HG03460 (cell line): Measurements from ENCODE around the gene KRTAP3-1.
"Not testable (repeated sequence)": the region's sequence is repeated elsewhere in the genome, so short reads cannot be mapped to it uniquely, and the experiment has no call there.

Experiments used
- ATAC-seq: cut with Tn5 transposase; IDR thresholded peaks from one replicate; pipeline ENCODE4 v1.9.1; 2021; ENCODE audit not compliant: unreplicated experiment

The KRTAP3-1 gene

DNA sequence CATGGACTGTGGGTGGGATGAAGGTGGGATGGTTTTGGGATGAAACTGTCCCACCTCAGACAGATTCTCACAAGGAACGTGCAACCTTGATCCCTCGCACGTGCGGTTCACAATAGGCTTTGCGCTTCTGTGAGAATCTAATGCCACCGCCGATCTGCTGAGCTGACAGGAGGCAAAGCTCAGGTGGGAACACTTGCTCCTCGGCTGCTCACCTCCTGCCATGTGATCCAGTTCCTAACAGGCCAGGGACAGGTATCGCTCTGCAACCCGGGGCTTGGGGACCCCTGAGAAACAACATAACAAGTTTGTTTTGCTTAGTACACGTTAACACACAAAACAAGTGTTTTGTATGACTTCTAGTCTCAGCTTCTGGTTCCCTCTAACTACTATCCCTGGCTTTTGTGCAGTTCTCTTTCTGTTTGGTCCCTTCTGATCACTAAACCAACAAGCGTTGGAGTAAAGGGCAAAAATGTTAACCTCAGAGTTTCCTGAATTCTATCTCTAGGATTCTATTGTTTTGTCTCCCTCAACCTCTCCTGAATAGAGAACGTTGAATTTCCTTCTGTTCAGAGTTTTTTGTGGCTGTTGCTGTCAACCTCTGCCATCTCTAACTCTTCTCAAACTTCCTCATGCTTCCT, 7.8 kb upstream of the KRTAP3-1 start:
- no peak for ATAC-seq

DNA sequence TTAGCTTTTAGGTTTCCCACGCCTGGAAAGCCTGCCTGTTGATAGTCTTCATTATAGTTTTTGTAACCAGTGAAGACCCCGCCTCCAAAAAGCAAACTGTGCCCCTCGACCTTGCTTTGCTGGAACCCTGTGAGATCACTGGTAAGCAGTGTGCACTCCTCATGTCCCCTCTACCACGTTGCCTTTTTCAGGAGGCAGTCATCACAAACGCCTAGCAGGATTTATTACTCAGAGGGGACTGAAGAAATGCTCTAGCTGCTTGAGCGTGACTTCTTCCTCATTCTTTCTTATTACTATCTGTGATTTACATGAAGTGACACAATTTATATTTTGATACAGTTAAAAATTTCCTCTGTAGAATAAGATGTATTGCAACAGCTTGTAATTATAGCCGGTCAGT, 6.5 kb upstream of the KRTAP3-1 start:
- ATAC-seq, result no peak

DNA sequence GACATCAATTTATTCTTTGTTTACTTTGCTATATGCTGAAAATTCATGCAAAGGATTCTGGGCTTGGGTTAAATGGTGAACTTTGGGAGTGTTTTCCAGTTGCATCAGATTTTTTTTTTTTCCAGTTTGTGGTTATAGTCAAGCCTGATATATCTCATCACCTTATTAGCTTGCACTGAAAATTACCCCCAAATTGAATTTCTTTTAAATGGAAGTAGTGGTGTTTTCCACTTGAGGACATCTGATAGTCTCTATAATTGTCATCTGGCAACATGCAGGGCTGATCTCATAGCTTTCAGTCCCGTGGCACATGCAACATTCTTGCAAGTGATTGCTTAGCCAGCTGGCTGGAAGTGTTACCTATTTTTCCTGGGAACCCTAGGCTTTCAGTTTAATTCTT, 4.7 kb upstream of the KRTAP3-1 start:
- ATAC-seq, result no peak

DNA sequence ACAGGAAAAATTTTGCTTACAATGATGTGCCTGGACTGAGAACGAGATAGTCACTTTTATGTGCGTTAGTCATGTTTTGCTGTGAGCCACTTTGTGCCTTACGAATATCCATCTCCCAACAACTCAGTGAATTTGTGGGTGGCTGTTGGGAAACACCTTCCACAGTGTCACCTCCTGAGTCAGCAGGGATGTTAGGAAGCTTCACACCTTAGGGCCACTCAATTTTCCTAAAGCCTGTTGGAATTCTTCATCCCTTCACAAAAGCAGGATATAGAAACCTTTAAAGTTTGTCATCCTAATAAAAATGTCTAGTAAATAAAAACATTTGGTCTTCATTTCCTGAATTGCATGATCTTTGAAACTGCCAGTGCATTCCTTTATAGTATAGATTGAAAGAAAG, 4.3 kb upstream of the KRTAP3-1 start:
- no peak for ATAC-seq

DNA sequence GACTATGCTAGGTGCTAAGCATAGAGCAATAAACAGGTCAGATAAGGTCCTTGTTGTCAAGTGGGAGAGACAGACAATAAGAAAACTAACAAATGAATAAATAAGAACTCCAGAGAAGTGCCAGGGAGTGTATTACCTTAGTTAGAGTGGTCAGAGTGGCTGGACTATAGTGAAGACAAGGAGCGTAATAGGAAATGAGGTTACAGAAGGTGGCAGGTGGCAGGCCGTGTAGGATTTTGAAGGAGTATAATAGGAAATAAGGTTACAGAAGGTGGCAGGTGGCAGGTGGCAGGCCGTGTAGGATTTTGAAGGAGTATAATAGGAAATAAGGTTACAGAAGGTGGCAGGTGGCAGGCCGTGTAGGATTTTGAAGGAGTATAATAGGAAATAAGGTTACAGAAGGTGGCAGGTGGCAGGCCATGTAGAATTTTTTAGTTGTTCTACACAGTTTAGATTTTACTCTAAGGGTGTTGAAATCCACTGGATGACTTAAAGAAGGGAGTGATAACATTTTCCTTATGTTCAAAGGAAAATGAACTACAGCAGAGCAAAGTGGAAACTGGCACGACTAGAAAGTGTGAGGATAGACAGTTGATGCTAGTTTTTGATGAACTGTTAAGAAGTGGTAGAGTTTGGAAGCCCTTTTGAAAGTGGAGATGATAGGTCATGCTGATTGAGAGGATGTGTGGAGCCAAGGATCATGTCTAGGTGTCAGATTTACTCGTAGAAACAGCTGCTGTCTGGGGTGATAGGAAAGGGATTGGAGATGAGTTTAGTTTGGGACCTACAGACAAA, 3.6 kb upstream of the KRTAP3-1 start:
- no peak for ATAC-seq

DNA sequence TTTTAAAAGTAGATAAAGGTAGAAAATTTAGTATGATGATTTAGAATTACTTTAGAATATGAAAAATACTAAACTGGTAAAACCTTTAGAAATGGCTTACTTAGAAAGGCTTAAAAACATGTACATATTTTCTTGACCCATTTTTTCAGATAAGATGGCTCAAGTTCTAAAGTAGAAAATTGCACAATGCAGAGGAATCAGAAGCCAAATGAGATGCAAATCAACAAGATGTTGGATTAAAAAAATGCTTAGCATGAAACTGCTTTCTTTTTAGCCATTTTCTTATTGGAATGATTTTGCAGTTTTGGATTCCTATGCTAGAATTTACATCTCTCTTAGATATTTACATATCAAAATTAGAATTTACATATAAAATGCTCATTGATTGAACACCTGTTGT, 1.5 kb upstream of the KRTAP3-1 start:
- ATAC-seq, result no peak

DNA sequence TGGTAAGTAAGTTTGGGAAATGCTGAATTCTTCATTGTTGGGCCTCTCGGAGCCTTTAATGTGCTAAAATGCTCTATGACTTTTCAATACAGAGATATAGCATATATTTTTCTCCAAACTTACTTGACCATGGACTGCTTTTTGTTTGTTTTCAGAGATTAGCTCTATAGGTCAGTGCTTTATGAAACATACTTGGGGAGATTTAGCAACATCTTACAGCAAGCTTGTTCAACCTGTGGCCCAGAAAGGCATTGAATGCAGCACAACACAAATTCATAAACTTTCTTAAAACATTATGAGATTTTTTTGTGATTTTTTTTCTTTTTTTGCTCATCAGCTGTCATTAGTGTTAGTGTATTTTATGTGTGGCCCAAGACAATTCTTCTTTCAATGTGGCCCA, 1.0 kb upstream of the KRTAP3-1 start:
- no peak for ATAC-seq

DNA sequence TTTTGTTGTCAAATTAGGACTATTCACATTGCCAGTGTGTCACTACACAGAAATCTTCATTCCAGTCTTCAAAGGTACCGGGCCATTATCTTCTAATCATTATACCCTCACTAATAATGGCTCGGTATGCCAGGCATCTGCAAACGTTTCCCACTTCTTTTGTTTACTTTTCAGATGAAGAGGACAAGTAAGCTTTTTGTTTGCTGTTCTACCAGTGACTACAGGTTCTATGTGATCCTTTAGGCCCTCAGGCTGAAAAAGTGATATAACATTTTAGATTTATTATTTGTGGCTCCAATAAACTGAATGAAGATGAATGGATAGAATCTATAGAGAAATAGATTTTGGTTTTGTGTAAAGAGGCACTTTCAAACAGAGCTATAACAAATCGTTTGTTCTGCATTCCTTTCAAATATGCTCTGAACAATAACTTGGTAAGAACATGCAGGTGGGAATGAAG, 403 bp upstream of the KRTAP3-1 start:
- ATAC-seq, result no peak

DNA sequence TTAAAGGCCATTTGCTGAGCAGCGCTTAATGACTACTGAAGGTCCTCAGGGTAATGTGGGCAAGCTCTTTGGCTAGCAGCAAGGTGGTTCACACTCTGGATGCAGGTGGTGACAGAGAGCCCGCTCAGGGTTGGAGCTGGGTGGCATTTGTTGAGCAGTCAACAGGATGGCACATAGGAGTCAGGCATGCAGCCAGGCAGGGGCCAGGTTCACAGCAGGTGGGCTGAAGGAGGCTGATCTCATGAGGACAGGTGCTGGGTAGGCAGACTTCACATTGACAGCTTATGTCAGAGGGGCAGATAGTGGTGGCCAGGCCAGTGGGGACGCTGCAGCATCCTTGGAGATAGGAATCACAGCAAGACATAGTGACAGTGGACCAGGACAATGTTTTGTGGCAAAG, 4.5 kb downstream of the KRTAP3-1 start:
- ATAC-seq, result no peak

DNA sequence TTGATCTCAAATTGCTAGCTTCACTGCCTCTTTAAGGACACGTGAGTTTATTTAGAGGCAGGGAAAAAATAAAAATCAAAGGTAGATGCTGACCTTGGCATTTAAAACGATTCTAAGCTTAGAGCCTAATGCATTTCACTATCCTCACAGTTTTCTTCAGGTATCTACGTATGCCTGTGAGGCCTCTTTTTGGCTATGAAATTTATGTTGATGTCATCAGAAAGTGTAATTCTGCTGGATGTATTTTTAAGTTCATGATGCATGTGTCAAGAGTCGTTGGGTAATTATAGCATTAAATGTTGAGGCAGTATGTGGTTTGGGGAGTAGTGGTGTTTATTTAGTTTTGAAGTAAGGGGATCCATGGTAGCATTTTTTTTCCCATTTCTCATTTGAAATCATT, 5.0 kb downstream of the KRTAP3-1 start:
- ATAC-seq, result no peak

DNA sequence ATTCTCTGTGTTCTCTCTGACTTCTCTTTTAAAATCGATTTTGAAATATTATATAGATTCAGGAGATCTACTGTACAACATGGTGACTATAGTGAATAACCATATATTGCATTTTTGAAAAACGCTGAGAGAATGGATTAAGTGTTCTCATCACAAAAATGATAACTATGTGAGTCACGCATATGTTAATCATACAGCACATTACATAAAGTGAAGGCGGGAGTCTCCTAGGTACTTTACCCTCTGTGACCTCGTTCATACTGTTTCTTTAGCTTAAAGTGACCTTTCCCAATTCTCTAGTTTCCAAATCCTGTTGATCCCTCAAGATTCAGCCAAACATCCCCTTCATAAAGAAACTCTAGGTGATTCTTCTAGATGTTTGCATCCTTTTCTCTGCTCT, 6.1 kb downstream of the KRTAP3-1 start:
- ATAC-seq, result no peak

DNA sequence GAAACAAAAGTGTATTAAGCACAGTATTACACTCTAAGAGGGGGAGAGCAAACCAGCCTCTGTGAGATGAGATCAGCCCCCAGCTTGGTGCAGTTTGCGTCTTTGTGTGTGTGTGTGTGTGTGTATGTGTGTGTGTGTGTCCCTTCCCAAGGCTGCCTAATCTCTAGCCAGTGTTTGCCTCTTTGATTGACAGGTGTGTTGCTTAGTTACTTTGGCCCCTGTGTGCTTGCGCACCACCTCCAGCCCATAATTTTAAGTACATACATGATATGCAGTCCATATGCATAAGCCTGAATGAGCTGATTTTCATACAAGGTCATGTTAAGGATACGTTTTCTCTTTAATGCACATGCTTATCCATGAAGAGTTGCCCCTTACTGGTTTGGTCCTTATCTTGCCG, 7.1 kb downstream of the KRTAP3-1 start:
- ATAC-seq, result no peak

DNA sequence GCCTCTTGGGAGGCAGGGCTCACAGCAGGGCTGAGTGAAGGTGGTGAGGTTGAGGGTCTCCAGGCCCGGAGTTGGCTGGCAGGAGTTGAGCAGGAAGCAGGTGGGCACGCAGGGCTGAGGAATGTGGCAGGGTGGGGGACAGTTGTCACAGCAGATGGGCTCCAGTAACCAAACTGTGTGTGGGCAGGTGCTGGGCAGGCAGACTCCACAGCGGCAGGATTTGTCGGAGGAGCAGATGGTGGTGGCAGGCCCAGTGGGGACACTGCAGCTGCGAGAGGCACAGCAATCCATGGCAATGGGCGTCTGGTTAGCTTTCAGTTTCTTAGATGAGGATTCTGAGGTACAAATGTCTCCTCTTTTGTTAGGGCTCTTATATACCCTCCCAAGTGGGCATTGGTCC, 9.4 kb downstream of the KRTAP3-1 start, which contains the start of gene KRTAP3-2:
KRTAP3-2 (minus strand) TSS at position 344 of the 400 bp plus-strand sequence; CDS start at position 291, 53 bp downstream.
- ATAC-seq, result not testable (repeated sequence)

DNA sequence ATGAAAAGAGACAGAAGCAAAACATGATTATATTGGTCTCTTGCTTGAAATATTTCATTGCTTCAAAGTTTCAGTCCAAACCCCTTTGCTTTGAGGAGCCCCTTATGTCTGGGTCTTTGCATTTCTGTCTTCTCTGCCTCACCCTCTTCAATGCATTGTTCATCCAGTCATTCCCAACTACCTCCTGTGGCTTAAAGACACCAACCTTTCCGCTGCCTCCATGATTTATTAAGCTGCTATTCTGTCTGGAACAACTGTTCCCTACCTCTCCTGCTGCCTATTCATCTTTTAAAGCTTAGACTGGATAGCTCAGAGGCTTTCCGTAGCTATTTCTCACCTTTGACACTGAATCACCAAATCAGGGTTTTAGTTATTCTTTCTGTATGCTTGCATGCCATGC, 11.6 kb downstream of the KRTAP3-1 start:
- ATAC-seq, result no peak

DNA sequence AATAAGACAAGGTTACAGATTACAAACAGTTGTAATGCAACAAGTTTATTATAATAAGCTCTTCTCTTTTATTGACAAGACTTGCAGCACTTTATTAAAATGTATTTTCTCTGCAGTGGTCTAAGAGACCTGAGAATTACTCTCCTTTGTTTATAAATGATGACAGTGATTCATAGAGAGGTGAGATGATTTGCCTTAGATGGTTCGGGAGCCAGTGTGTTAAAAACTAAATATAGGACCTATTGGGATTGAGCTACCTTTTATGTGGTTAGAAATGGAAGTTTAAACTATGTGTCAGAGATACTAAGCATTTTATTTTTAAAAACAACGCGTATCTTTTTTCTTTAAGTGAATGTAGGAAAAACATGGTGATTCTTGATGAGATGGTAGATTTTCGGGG, 12.1 kb downstream of the KRTAP3-1 start:
- no peak for ATAC-seq

DNA sequence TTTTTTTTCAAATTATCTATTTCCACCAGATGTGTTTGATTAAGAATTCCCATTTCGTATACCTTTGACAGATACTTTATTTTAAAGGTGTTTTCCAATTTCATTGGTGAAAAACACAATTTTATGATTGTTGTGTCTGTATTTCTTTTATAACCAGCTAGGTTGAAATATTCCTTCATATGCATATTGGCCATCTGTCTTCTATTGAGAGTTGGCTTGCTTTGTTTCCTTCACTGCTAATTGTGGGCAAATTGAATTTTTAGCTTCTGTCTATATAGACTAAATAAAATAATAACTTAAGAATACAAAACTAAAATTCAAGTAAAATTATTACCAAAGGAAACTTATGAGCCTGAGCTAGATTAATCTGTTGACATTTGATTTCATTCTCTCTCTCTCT, 13.8 kb downstream of the KRTAP3-1 start:
- no peak for ATAC-seq

DNA sequence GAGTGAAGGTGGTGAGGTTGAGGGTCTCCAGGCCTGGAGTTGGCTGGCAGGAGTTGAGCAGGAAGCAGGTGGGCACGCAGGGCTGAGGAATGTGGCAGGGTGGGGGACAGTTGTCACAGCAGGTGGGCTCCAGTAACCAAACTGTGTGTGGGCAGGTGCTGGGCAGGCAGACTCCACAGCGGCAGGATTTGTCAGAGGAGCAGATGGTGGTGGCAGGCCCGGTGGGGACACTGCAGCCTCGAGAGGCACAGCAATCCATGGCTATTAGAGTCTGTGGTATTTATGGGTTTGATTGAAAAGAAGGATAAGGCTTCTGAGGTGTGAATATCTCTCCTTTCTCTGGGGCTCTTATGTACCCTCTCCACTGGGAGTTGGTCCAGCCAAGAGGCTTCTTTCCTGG, 15.1 kb downstream of the KRTAP3-1 start, which contains the start of gene KRTAP3-3:
KRTAP3-3 (minus strand) TSS at position 326 of the 400 bp plus-strand sequence; CDS start at position 259, 67 bp downstream.
- no peak for ATAC-seq

DNA sequence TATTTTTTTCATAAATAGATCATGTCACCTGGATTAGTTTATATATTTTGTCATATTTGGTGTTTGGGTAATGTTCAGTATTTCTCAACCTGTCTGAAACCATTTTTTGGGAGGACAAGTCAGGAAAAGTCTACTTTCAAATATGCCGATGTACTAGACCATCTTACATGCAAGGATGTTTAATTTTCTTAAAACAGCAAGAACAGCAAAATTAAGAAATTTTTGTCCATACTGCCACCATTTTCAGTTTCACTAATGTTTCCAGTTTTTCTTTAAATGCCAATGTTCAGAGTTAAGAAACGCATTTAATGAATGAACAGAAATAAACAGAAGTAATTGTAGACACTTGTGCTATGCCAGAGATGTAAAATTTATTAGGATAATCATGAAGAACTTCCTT, 15.8 kb downstream of the KRTAP3-1 start:
- ATAC-seq, result no peak

DNA sequence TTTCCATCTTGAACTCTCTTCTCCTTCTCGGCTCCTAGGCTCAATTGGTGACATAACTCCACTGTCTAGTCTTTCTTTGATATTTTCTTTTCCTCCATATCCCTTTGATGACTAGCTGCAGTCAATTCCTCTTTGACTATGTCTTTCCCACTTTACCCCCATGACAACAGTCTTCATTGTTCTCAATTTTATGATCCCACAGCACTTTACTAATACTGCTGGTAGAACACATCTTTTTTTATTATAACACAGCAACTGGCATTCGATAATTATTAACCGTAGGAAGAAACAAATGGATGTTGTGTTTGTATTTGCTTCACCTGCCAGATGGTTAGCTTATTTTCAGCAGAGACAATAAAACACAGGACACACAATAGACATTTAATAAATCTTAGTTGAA, 16.3 kb downstream of the KRTAP3-1 start:
- no peak for ATAC-seq

DNA sequence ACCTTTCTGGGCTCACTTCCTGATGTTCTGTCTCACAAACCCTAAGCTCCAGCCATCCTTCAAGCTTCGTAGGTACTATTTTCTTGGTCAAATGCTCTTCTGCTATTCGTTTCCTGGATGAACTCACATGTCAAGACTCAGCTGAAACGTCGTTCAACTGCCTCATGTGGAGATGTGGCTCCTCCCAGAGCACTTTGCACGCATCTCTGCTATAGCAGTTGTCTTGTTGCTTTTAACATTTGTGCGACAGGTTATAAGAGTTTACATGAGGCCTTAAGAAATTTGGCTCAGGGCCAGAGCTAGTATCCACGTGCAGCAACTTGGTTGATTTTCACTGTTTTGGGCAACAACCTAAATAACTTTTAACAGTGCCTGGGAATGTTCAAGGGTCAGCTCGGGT, 22.0 kb downstream of the KRTAP3-1 start:
- no peak for ATAC-seq

DNA sequence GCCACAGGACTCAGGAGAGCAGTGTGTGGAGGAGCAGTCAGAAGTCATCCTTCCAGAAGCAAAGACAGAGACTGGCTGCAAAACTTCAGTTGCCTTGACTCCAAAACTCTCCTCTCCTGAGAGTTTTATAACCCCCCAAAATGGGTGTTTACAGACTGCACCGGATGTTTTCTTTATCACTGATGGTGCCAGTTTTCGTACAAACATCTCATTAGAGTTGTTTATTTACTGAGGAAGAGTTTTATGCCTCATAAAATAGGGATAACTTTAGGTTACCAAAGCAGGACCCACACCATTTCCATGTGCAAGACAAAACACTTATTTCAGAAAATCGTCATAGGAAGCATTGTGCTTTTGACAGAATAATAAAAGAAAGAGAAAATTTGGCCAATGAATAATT, 24.7 kb downstream of the KRTAP3-1 start, which contains the start of gene KRT40:
KRT40 (minus strand) TSS at position 101 of the 400 bp plus-strand sequence; CDS start at position 48, 53 bp downstream.
- ATAC-seq, result no peak

DNA sequence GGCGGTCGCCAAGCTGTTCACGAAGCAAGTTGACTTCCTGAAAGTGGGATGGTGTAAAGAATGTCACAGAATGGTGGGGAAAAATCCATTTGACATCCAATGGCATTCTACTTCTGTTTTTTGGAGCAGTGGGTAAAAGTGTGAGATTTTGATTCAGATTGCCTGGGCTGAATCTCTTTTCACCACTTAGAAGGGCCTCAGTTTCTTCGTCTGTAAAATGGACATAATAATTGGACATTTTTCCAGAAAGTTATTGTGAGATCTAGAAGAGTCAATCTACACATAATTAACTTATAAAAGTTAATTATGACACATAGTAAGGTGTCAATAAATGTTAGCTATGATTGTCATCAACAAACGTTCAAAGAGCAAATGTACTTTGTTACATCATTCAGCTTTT, 27.8 kb downstream of the KRTAP3-1 start:
- no peak for ATAC-seq
